Panc1 (cell line): ENCODE results near the gene KLHL8. TPM values are rescaled to one million over a fixed set of nuclear protein-coding genes. Genes with fewer than 3 reads are reported as not detected.

Experiments used
- ATAC-seq: fragments of 200-7000 bp; cut with Tn5 transposase; 2 replicates; pipeline ENCODE4 v1.9.1; 2020; ENCODE audit warnings: mild to moderate bottlenecking, moderate library complexity
- BruUV-seq: library from RNA; stranded (reverse); fragments of 400-500 nt; replicated peaks from 2 replicates; lab custom pipeline; 2021; lab: Mats Ljungman, UMichigan
- CTCF ChIA-PET: fragments of 300-600 bp; sonication (Branson Sonifier 250); formaldehyde crosslinking; loops from one replicate; lab custom pipeline; 2022; ENCODE audit warnings: antibody characterized with exemption; lab: Charles Lee
- POLR2A ChIA-PET: fragments of 300-600 bp; sonication (Branson Sonifier 250); formaldehyde crosslinking; loops from one replicate; lab custom pipeline; 2022; ENCODE audit warnings: antibody characterized with exemption; lab: Charles Lee
- DNase-seq: peaks from one replicate; pipeline ENCODE4 v3.0.0-alpha.2; 2010; ENCODE audit warnings: low read depth, low spot score
- H3K27ac ChIP-seq: 2 replicates; pipeline ENCODE4 v1.5.1; 2011; ENCODE audit warnings: mild to moderate bottlenecking, low read length, inconsistent platforms
- H3K27me3 ChIP-seq: fragments of 200-500 bp; sonication (Bioruptor generic); 2 replicates; pipeline ENCODE4 v1.6.0; 2014; ENCODE audit warnings: low read length, inconsistent platforms; ENCODE audit not compliant: control insufficient read depth, insufficient read depth
- H3K36me3 ChIP-seq: fragments of 200-500 bp; sonication (Bioruptor generic); 2 replicates; pipeline ENCODE4 v1.5.1; 2014; ENCODE audit warnings: inconsistent platforms, mild to moderate bottlenecking, low read length, moderate library complexity; ENCODE audit not compliant: control insufficient read depth, insufficient read depth
- H3K4me1 ChIP-seq: 2 replicates; pipeline ENCODE4 v1.5.1; 2011; ENCODE audit warnings: inconsistent platforms, mild to moderate bottlenecking, low read length, moderate library complexity; ENCODE audit not compliant: control insufficient read depth, insufficient read depth
- H3K4me3 ChIP-seq, 2 experiments: 2 replicates each; pipeline ENCODE4 v1.5.1; 2011 to 2012; ENCODE audit warnings: low read depth in 2 of 2, low read length in 2 of 2, mild to moderate bottlenecking in 2 of 2, inconsistent platforms in 1 of 2, moderate library complexity in 1 of 2
- H3K9me3 ChIP-seq: fragments of 200-500 bp; sonication (Bioruptor generic); 2 replicates; pipeline ENCODE4 v1.5.1; 2014; ENCODE audit warnings: low read depth, mild to moderate bottlenecking, inconsistent platforms, low read length, moderate library complexity; ENCODE audit not compliant: control insufficient read depth, insufficient read depth
- POLR2AphosphoS5 ChIP-seq: IDR thresholded peaks from 2 replicates; pipeline ENCODE4 v1.6.1; 2012; ENCODE audit warnings: mild to moderate bottlenecking, low read depth, low read length, moderate library complexity
- SIN3A ChIP-seq: IDR thresholded peaks from 2 replicates; pipeline ENCODE4 v1.6.1; 2012; ENCODE audit warnings: low read depth, mild to moderate bottlenecking, low read length, moderate library complexity, borderline replicate concordance; ENCODE audit not compliant: insufficient read depth
- TCF7L2 ChIP-seq: IDR thresholded peaks from 2 replicates; pipeline ENCODE4 v1.6.1; 2011; ENCODE audit warnings: mild to moderate bottlenecking, low read depth, low read length, inconsistent platforms
- in situ Hi-C: cut with HindIII; loops from 2 replicates; pipeline ENCODE4 v1.10.0; 2016; ENCODE audit warnings: low sequenced_read_pairs, low pct_unique_long_range_greater_than_20kb
- intact Hi-C: fragments of 100-400 bp; cut with micrococcal nuclease; formaldehyde crosslinking; loops from one replicate; pipeline ENCODE4 v1.10.0; 2022; ENCODE audit not compliant: unreplicated experiment
- total RNA-seq: library from RNA; stranded (reverse); gene quantifications from one replicate; pipeline ENCODE4 v1.2.1, GENCODE V29; 2021; ENCODE audit not compliant: unreplicated experiment
- TF ChIP-seq, protein P1 (sequence below): fragments of 450-650 bp; IDR thresholded peaks from 2 replicates; pipeline ENCODE4 v1.5.1; 2017; ENCODE audit warnings: mild to moderate bottlenecking
- TF ChIP-seq, protein P2 (sequence below), 2 experiments: IDR thresholded peaks; 2 replicates each; pipeline ENCODE4 v1.6.1; 2011 to 2012; ENCODE audit warnings: low read depth in 2 of 2, control low read depth in 1 of 2, low read length in 1 of 2, mild to moderate bottlenecking in 1 of 2, moderate library complexity in 1 of 2; ENCODE audit not compliant: insufficient read depth in 1 of 2

Gene KLHL8
- total RNA-seq, 1 experiment from 2014 or later: 9.0 TPM

DNA sequence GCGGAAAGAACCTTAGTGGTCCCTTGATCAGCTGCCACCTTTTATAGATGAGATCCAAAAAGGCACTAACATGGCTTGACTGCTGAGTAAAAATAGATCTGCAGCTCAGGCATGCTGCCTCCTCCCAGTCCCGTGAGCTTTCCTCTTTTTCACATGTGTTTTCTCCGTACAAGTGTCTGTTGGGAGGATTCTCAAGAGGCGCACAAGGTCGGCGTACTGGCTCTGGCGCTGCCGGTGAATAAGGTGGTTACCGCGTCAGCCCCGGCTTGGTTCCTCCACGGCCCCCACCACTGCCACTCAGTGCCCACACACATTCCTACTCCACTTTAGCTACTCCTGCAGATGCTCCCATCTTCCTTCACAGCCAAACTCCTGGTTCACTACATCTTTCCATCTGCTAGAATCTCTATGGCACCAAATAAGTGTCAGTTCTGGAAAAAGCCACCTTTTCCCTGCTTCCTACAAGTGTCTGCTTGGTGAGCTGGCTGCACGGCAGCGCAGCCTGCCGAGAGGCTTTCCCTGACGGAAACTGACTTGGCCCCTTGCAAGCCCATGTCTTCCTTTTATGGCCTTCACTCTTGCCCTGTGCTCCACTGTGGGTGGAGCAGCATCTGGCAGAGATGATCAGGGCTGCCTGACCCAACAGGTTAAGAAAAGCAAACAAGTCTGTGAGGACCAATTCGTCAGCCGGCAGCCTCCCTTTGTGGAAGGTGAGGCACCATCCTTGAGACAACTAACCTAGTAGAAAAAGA is 99.8 kb downstream of the KLHL8 start:
- CTCF ChIA-PET: no interaction called here
- H3K4me1 ChIP-seq: no peaks in the 10 kb centered on the region
- POLR2A ChIA-PET: no interaction called here
- no peaks in the 10 kb centered on the region for H3K9me3 ChIP-seq
- no peak overlapping the region for H3K27ac ChIP-seq
- H3K4me3 ChIP-seq: no peak overlapping the region
- ATAC-seq: no peak
- TF ChIP-seq, protein P1, sequence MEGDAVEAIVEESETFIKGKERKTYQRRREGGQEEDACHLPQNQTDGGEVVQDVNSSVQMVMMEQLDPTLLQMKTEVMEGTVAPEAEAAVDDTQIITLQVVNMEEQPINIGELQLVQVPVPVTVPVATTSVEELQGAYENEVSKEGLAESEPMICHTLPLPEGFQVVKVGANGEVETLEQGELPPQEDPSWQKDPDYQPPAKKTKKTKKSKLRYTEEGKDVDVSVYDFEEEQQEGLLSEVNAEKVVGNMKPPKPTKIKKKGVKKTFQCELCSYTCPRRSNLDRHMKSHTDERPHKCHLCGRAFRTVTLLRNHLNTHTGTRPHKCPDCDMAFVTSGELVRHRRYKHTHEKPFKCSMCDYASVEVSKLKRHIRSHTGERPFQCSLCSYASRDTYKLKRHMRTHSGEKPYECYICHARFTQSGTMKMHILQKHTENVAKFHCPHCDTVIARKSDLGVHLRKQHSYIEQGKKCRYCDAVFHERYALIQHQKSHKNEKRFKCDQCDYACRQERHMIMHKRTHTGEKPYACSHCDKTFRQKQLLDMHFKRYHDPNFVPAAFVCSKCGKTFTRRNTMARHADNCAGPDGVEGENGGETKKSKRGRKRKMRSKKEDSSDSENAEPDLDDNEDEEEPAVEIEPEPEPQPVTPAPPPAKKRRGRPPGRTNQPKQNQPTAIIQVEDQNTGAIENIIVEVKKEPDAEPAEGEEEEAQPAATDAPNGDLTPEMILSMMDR: no peak
- TF ChIP-seq SIN3A (no peak), POLR2AphosphoS5 (no peak)
- no TSS peak for BruUV-seq
- in situ Hi-C loops: no loop called here
- intact Hi-C loops: no loop called here
- DNase-seq: no peak
- peaks cover 2% of the 10 kb centered on the region; the same call in 1 of the 2 replicates for H3K36me3 ChIP-seq
- no peaks in the 10 kb centered on the region for H3K27me3 ChIP-seq

DNA sequence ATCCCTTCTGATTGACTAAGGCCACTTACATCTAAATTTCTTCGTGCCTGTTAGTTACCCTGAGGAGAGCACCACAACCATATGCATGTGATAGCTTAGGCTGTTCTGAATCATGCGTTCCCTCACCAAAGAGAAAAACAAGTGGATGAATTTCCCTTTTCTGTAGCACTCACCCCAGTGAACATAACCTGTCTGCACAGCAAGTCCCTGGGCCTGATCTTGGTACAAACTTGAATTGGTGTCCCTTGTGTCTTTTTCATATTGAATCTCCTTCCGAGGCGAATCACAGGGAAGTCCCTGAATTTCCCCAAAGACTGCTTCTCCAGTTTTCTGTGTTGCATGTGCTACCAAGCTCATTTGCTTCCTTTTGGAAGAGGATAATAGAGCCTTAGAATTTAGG is 100.4 kb downstream of the KLHL8 start:
- POLR2A ChIA-PET: no interaction called here
- Histone ChIP-seq H3K27ac (no peak overlapping the region), H3K4me3 (no peak overlapping the region), H3K4me1 (no peaks in the 10 kb centered on the region), H3K27me3 (no peaks in the 10 kb centered on the region), H3K9me3 (no peaks in the 10 kb centered on the region), H3K36me3 (peaks cover 2% of the 10 kb centered on the region; the same call in 1 of the 2 replicates)
- CTCF ChIA-PET: no interaction called here
- no peak for ATAC-seq
- DNase-seq: no peak
- intact Hi-C loops (no loop called here), in situ Hi-C loops (no loop called here)
- TF ChIP-seq SIN3A (no peak), POLR2AphosphoS5 (no peak), TCF7L2 (no peak)
- TF ChIP-seq, protein P1: no peak
- TF ChIP-seq, protein P2, sequence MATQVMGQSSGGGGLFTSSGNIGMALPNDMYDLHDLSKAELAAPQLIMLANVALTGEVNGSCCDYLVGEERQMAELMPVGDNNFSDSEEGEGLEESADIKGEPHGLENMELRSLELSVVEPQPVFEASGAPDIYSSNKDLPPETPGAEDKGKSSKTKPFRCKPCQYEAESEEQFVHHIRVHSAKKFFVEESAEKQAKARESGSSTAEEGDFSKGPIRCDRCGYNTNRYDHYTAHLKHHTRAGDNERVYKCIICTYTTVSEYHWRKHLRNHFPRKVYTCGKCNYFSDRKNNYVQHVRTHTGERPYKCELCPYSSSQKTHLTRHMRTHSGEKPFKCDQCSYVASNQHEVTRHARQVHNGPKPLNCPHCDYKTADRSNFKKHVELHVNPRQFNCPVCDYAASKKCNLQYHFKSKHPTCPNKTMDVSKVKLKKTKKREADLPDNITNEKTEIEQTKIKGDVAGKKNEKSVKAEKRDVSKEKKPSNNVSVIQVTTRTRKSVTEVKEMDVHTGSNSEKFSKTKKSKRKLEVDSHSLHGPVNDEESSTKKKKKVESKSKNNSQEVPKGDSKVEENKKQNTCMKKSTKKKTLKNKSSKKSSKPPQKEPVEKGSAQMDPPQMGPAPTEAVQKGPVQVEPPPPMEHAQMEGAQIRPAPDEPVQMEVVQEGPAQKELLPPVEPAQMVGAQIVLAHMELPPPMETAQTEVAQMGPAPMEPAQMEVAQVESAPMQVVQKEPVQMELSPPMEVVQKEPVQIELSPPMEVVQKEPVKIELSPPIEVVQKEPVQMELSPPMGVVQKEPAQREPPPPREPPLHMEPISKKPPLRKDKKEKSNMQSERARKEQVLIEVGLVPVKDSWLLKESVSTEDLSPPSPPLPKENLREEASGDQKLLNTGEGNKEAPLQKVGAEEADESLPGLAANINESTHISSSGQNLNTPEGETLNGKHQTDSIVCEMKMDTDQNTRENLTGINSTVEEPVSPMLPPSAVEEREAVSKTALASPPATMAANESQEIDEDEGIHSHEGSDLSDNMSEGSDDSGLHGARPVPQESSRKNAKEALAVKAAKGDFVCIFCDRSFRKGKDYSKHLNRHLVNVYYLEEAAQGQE (IDR thresholded peaks at IDR 0.05; ENCODE audit: insufficient read depth in 1 of 2, low read depth in 2 of 2, low read length in 1 of 2): no peak
- no TSS peak for BruUV-seq
